ENCODE results near the gene RP9. TPM values are rescaled to one million over a fixed set of nuclear protein-coding genes. Genes with fewer than 3 reads are reported as not detected.

RP9 gene
- total RNA-seq, 4 donors from 2014 or later, result 1.2 to 55.8 (median 13.7) TPM

GRCh38 chr7:33130184-33130583 lies 21.0 kb upstream of the RP9 start:
- Histone ChIP-seq H3K4me1 (no peaks in the 10 kb centered on the region), H3K36me3 (no peaks in the 10 kb centered on the region), H3K27ac (peak overlapping the region in 1 of 2 donors; percentile 89), H3K4me3 (peak overlapping the region; percentile 77 to 92), H3K27me3 (no peaks in the 10 kb centered on the region), H3K9me3 (no peaks in the 10 kb centered on the region)
- no peak for DNase-seq
- intact Hi-C loops (cut with DNase I; ENCODE audit: low total_unique reads), result no loop called here
- no peak for TF ChIP-seq CTCF (IDR thresholded peaks at IDR 0.05)

- Histone ChIP-seq H3K4me3 (peak overlapping the region; percentile 77 to 92), H3K27ac (peak overlapping the region; percentile 89), H3K36me3 (no peaks in the 10 kb centered on the region), H3K9me3 (no peaks in the 10 kb centered on the region), H3K27me3 (no peaks in the 10 kb centered on the region), H3K4me1 (no peaks in the 10 kb centered on the region)
- DNase-seq, result no peak
- intact Hi-C loops (cut with DNase I; ENCODE audit: low total_unique reads), result no loop called here
- TF ChIP-seq CTCF (IDR thresholded peaks at IDR 0.05) (no peak), POLR2A (IDR thresholded peaks at IDR 0.05) (no peak)
Measured at GRCh38 chr7:33129806-33130153, 20.6 kb upstream of the RP9 start.

- peak within 1 kb of the TSS; percentile 89 for H3K27ac ChIP-seq
Measured at GRCh38 chr7:33128990-33129805, 20.0 kb upstream of the RP9 start, which contains the start of gene BBS9. Gene BBS9, plus strand, starts transcription at chr7:33129564. Its CDS starts 16,689 bp downstream, at chr7:33146253.

GRCh38 chr7:33128631-33128989 lies 19.4 kb upstream of the RP9 start:
- Histone ChIP-seq H3K9me3 (no peaks in the 10 kb centered on the region), H3K36me3 (no peaks in the 10 kb centered on the region), H3K4me1 (no peaks in the 10 kb centered on the region), H3K27ac (peak overlapping the region; percentile 89), H3K27me3 (no peaks in the 10 kb centered on the region), H3K4me3 (peak overlapping the region; percentile 77 to 92)
- intact Hi-C loops (cut with DNase I; ENCODE audit: low total_unique reads), result no loop called here
- TF ChIP-seq CTCF (IDR thresholded peaks at IDR 0.05) (no peak), POLR2A (IDR thresholded peaks at IDR 0.05) (no peak)
- DNase-seq, result no peak

More at GRCh38 chr7:33128990-33129805, 20.0 kb upstream of the RP9 start, which contains the start of gene BBS9:
- DNase-seq, result peak; percentile 93 to 94
- no peaks in the 10 kb centered on the region for H3K36me3 ChIP-seq
- peak in 1 of 4 experiments; percentile 18 for TF ChIP-seq CTCF (IDR thresholded peaks at IDR 0.05)
- peak; percentile 18 to 53 for TF ChIP-seq POLR2A (IDR thresholded peaks at IDR 0.05)
- peak within 1 kb of the TSS; percentile 77 to 92 for H3K4me3 ChIP-seq
- no peaks in the 10 kb centered on the region for H3K27me3 ChIP-seq
- H3K4me1 ChIP-seq, result no peaks in the 10 kb centered on the region
- H3K9me3 ChIP-seq, result no peaks in the 10 kb centered on the region
- intact Hi-C loops (cut with DNase I; ENCODE audit: low total_unique reads), result no loop called here

- Histone ChIP-seq H3K4me1 (no peaks in the 10 kb centered on the region), H3K36me3 (no peaks in the 10 kb centered on the region), H3K27me3 (no peaks in the 10 kb centered on the region), H3K4me3 (no peak overlapping the region), H3K9me3 (no peaks in the 10 kb centered on the region), H3K27ac (no peak overlapping the region)
- intact Hi-C loops (cut with DNase I; ENCODE audit: low total_unique reads), result no loop called here
- DNase-seq, result no peak
- TF ChIP-seq CTCF (IDR thresholded peaks at IDR 0.05), result no peak
- no peak for TF ChIP-seq POLR2A (IDR thresholded peaks at IDR 0.05)
Measured at GRCh38 chr7:33127085-33127484, 17.9 kb upstream of the RP9 start.
